Measurements from ENCODE around the gene PDIK1L. TPM values are rescaled to one million over a fixed set of nuclear protein-coding genes. Genes with fewer than 3 reads are reported as not detected.
"Not testable (repeated sequence)": the region's sequence is repeated elsewhere in the genome, so short reads cannot be mapped to it uniquely, and the experiment has no call there.

PDIK1L gene
- total RNA-seq, 1 donor from 2014 or later: 12.0 TPM

- H4K20me1 ChIP-seq (ENCODE audit: low read depth): no peaks in the 10 kb centered on the region
- H3K9ac ChIP-seq: no peak overlapping the region
- no peak overlapping the region for H3K27ac ChIP-seq
- Mint-ChIP-seq H3K4me3 (no peak overlapping the region), H3K27me3 (ENCODE audit: insufficient read depth, low read depth) (peaks cover 2% of the 10 kb centered on the region), H3K27ac (no peak overlapping the region), H3K9me3 (no peaks in the 10 kb centered on the region), H3K36me3 (no peaks in the 10 kb centered on the region), H3K4me1 (peaks cover 6% of the 10 kb centered on the region)
- no peak overlapping the region for H2AFZ ChIP-seq (replicated peaks)
- no peaks in the 10 kb centered on the region for H3F3A ChIP-seq (ENCODE audit: low read depth)
- TF ChIP-seq EZH2phosphoT487 (IDR thresholded peaks at IDR 0.05) (no peak), EZH2 (IDR thresholded peaks at IDR 0.05) (no peak), CTCF (IDR thresholded peaks at IDR 0.05) (no peak)
- no peaks in the 10 kb centered on the region for H3K4me1 ChIP-seq
- no peaks in the 10 kb centered on the region for H3K27me3 ChIP-seq
- no peaks in the 10 kb centered on the region for H3K79me2 ChIP-seq (ENCODE audit: low read depth)
- no peaks in the 10 kb centered on the region for H3K36me3 ChIP-seq
- H3K4me3 ChIP-seq: no peak overlapping the region
- no peak overlapping the region for H3K4me2 ChIP-seq
- no peak for DNase-seq (ENCODE audit: low spot score)
- no peaks in the 10 kb centered on the region for H3K9me3 ChIP-seq (ENCODE audit: low read depth)
Measured at GRCh38 chr1:26102526-26102925, 9.1 kb upstream of the PDIK1L start.

- H3K4me2 ChIP-seq; H3K4me3 Mint-ChIP-seq; H3K9me3 Mint-ChIP-seq; DNase-seq (ENCODE audit: low spot score); H3F3A ChIP-seq (ENCODE audit: low read depth); H3K79me2 ChIP-seq (ENCODE audit: low read depth); H4K20me1 ChIP-seq (ENCODE audit: low read depth); H3K4me1 ChIP-seq; H3K36me3 Mint-ChIP-seq; H3K4me3 ChIP-seq; H3K36me3 ChIP-seq; H3K27ac ChIP-seq; H3K27me3 ChIP-seq; H3K27me3 Mint-ChIP-seq (ENCODE audit: insufficient read depth, low read depth); H3K27ac Mint-ChIP-seq; H3K9ac ChIP-seq; H3K9me3 ChIP-seq (ENCODE audit: low read depth): not testable (repeated sequence)
- peak overlapping the region; percentile 9 for H2AFZ ChIP-seq (replicated peaks)
- H3K4me1 Mint-ChIP-seq: peaks cover 13% of the 10 kb centered on the region
Measured at GRCh38 chr1:26105226-26105548, 6.4 kb upstream of the PDIK1L start.

GRCh38 chr1:26109229-26110164 lies 2.1 kb upstream of the PDIK1L start:
- Mint-ChIP-seq H3K9me3 (no peaks in the 10 kb centered on the region), H3K4me1 (peaks cover 24% of the 10 kb centered on the region), H3K4me3 (peak overlapping the region; percentile 95), H3K27ac (no peak overlapping the region), H3K36me3 (peaks cover 7% of the 10 kb centered on the region), H3K27me3 (ENCODE audit: insufficient read depth, low read depth) (peaks cover 12% of the 10 kb centered on the region)
- Histone ChIP-seq H3K9me3 (ENCODE audit: low read depth) (no peaks in the 10 kb centered on the region), H3K27ac (no peak overlapping the region), H2AFZ (replicated peaks) (no peak overlapping the region), H3K27me3 (peaks cover 10% of the 10 kb centered on the region), H3K4me1 (peaks cover 14% of the 10 kb centered on the region), H3K79me2 (ENCODE audit: low read depth) (peaks cover 24% of the 10 kb centered on the region), H3K4me3 (no peak overlapping the region), H3K4me2 (peak overlapping the region; percentile 91), H4K20me1 (ENCODE audit: low read depth) (peaks cover 14% of the 10 kb centered on the region), H3F3A (ENCODE audit: low read depth) (peaks cover 14% of the 10 kb centered on the region), H3K9ac (no peak overlapping the region), H3K36me3 (no peaks in the 10 kb centered on the region)
- DNase-seq (ENCODE audit: low spot score): no peak
- TF ChIP-seq CTCF (IDR thresholded peaks at IDR 0.05) (no peak), EZH2phosphoT487 (IDR thresholded peaks at IDR 0.05) (no peak), EZH2 (IDR thresholded peaks at IDR 0.05) (no peak)
